DND-41 (cell line): ENCODE data around the gene RHOU.

Experiments
- EZH2 ChIP-seq: IDR thresholded peaks from 3 replicates; pipeline ENCODE4 v1.6.1; 2012; ENCODE audit warnings: borderline replicate concordance, low read depth, mild to moderate bottlenecking, moderate library complexity, low read length, inconsistent platforms; ENCODE audit not compliant: severe bottlenecking
- TF ChIP-seq, protein P1 (sequence below): IDR thresholded peaks from 2 replicates; pipeline ENCODE4 v1.5.1; 2012; ENCODE audit warnings: borderline replicate concordance, low read length, moderate library complexity, mild to moderate bottlenecking; ENCODE audit not compliant: poor library complexity, severe bottlenecking; ENCODE audit errors: extremely low read depth

DNA sequence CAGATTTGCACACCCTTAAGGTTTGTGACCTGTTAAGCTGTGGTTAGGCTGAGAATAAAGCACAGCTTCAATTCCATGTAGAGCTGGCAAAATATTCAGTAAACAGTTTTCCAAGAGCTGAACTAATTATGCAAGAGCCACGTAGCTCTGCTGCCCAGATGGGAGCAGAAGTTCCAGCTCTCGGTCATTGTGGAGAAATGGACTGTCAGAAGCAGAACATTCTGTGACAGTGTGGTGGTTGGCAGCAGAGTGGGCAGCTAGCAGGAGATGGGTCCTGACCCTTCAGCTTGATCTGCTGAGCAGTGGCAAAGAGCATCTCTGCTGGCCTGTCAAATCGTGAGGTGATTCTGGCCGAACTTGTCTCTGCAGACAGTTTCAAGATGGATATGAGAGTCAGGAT is 23.2 kb downstream of the RHOU start:
- TF ChIP-seq, protein P1, sequence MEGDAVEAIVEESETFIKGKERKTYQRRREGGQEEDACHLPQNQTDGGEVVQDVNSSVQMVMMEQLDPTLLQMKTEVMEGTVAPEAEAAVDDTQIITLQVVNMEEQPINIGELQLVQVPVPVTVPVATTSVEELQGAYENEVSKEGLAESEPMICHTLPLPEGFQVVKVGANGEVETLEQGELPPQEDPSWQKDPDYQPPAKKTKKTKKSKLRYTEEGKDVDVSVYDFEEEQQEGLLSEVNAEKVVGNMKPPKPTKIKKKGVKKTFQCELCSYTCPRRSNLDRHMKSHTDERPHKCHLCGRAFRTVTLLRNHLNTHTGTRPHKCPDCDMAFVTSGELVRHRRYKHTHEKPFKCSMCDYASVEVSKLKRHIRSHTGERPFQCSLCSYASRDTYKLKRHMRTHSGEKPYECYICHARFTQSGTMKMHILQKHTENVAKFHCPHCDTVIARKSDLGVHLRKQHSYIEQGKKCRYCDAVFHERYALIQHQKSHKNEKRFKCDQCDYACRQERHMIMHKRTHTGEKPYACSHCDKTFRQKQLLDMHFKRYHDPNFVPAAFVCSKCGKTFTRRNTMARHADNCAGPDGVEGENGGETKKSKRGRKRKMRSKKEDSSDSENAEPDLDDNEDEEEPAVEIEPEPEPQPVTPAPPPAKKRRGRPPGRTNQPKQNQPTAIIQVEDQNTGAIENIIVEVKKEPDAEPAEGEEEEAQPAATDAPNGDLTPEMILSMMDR = no peak
- TF ChIP-seq EZH2 = no peak
